ENCODE results near the gene DNAAF1.

DNA sequence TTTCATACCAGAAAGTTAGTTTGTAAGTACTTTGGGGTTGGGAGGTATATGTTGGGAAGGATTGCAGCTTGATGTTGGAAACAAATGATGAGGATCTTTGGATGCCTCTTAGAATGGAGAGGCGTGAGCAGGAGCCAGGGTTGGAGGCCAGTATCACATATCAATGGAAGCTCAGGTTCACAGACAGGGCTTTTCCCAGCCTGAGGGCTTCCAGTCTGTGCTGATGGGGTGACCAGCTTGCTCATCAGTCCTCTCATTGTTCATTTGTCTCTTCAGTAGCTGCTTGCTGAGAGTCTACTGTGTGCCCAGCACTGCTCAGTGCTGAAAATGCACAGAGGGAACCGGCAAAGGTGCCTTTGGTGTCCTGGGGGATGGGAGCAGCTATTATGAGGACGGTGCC, 5.8 kb downstream of the DNAAF1 start:
- TF ChIP-seq POLR2A (IDR thresholded peaks at IDR 0.05), result no peak
- TF ChIP-seq, protein P1, sequence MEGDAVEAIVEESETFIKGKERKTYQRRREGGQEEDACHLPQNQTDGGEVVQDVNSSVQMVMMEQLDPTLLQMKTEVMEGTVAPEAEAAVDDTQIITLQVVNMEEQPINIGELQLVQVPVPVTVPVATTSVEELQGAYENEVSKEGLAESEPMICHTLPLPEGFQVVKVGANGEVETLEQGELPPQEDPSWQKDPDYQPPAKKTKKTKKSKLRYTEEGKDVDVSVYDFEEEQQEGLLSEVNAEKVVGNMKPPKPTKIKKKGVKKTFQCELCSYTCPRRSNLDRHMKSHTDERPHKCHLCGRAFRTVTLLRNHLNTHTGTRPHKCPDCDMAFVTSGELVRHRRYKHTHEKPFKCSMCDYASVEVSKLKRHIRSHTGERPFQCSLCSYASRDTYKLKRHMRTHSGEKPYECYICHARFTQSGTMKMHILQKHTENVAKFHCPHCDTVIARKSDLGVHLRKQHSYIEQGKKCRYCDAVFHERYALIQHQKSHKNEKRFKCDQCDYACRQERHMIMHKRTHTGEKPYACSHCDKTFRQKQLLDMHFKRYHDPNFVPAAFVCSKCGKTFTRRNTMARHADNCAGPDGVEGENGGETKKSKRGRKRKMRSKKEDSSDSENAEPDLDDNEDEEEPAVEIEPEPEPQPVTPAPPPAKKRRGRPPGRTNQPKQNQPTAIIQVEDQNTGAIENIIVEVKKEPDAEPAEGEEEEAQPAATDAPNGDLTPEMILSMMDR (IDR thresholded peaks at IDR 0.05), result no peak

Measured in tibial nerve (tissue), 3 donors.